ENCODE results near the gene KPNB1.

DNA sequence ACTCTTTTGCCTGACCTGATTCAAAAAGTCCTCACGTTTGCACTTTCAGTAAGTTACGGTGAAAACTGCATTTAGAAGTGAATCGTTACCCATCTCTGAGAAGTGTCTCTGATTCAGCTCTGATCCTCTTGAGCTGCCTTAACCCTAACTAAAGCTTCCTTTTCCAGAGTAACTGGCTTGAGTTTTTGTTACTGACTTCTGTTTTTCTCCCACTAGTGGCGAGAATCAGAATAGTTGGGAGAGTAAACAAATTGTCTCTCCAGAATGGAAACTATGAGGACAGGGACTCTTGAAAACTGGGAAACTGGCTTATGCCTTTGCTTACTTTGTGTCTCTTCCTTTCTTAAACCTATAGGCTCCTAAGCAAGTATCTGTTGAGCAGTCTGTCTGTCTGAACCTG is 31.3 kb upstream of the KPNB1 start:
- TF ChIP-seq, protein P1, sequence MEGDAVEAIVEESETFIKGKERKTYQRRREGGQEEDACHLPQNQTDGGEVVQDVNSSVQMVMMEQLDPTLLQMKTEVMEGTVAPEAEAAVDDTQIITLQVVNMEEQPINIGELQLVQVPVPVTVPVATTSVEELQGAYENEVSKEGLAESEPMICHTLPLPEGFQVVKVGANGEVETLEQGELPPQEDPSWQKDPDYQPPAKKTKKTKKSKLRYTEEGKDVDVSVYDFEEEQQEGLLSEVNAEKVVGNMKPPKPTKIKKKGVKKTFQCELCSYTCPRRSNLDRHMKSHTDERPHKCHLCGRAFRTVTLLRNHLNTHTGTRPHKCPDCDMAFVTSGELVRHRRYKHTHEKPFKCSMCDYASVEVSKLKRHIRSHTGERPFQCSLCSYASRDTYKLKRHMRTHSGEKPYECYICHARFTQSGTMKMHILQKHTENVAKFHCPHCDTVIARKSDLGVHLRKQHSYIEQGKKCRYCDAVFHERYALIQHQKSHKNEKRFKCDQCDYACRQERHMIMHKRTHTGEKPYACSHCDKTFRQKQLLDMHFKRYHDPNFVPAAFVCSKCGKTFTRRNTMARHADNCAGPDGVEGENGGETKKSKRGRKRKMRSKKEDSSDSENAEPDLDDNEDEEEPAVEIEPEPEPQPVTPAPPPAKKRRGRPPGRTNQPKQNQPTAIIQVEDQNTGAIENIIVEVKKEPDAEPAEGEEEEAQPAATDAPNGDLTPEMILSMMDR (IDR thresholded peaks at IDR 0.05) = peak in 1 of 3 experiments; percentile 39
- TF ChIP-seq POLR2AphosphoS5 (IDR thresholded peaks at IDR 0.05) (no peak), POLR2A (IDR thresholded peaks at IDR 0.05; ENCODE audit: low read depth) (no peak), EP300 (IDR thresholded peaks at IDR 0.05) (no peak)
